CD4-positive, alpha-beta T cell treated with Interleukin-15 for 4 hours (primary cell): ENCODE measurements around the gene MS4A12.
"Not testable (repeated sequence)": the region's sequence is repeated elsewhere in the genome, so short reads cannot be mapped to it uniquely, and the experiment has no call there.

Experiments used
- DNase-seq: peaks from one replicate; pipeline ENCODE4 v3.0.0-alpha.2; 2020; ENCODE audit warnings: low spot score

Gene MS4A12

DNA sequence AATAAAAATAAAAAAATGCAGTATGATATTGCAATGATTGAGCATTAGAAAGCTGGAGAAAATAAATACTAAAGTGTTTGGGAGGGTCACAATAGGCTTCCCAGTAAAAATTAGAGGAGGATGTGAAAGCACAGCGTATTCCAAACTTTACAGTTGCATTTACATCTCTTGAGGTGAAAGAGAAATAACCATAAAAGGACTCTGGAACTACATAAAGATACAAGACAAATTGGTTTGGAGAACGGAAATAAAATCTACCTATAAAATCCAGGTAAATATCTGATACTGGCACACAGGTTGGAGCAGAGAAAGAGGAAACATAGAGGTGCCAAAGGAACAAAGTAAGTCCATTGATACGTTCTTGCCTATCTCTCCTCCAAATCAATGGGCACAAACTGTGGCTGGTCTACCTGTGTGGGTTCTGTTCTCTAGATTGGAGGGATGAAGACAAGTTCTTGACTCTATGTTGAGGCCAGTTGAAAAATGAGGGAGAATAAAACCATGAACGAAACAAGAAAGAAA, at the start of gene MS4A12:
MS4A12 (plus strand) TSS at position 291 of the 522 bp plus-strand sequence. CDS start 4,541 bp downstream, outside the sequence.
- DNase-seq = no peak

DNA sequence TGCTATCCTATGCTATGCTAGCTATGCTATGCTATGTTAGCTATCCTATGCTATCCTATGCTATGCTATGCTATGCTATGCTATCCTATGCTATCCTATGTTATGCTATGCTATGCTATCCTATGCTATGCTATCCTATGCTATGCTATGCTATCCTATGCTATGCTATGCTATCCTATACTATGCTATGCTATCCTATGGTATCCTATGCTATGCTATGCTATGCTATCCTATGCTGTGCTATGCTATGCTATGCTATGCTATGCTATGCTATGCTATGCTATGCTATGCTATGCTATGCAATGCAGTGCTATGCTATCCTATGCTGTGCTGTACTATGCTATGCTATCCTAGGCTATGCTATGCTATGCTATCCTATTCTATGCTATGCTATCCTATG, 45.5 kb upstream of the MS4A12 start:
- no peak for DNase-seq

DNA sequence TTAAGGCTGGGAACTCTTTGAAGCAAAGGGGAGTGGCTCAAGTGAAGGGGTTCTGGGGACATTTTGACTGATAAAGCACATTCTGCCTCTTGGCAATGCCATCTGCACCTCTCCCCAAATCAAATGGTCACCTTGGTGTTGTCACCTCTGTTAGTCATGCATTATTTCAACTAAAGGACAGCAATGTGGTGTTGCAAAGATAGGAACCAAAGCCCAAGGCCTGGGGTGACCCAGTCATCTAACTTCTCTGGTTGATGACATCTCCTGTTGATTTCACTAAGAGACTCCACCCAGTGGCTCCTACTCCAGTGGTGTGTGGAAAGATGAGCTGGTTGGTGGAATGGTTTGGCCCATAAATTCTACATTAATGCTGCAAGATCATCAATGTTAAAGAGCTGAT, 44.7 kb upstream of the MS4A12 start:
- DNase-seq = no peak

DNA sequence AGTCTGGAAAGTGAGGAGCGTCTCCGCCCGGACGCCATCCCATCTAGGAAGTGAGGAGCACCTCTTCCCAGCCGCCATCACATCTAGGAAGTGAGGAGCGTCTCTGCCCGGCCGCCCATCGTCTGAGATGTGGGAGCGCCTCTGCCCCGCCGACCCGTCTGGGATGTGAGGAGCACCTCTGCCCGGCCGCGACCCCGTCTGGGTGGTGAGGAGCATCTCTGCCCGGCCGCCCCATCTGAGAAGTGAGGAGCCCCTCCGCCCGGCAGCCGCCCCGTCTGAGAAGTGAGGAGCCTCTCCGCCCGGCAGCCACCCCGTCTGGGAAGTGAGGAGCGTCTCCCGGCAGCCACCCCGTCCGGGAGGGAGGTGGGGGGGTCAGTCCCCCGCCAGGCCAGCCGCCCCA, 41.4 kb upstream of the MS4A12 start:
- DNase-seq = not testable (repeated sequence)

GRCh38 chr11:60454212-60454611, 38.4 kb upstream of the MS4A12 start:
- no peak for DNase-seq

GRCh38 chr11:60455531-60456042, 37.0 kb upstream of the MS4A12 start, which contains the start of gene MS4A1:
TSS of gene MS4A1 (plus strand) at chr11:60455847. CDS start at chr11:60462375, 6,528 bp downstream.
- peak; percentile 16 for DNase-seq

DNA sequence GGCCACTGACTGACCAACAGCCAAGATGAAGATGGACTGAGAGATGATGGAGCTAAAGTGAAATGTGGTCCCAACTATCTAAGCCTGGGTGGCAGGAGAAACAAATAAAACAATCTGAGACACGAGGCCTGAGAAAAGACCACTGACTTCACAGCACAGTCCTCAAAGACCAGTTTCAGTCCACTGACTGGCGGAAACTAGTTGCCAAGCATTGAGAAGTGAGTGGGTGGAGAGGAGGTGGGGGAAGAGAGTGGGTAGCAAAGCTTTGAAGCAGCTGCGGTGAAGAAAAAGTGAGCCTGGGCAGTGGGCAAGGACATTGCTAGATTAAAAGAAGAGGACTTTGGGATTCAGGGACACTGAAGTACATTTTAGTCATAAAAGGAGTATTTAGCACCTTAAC, 35.0 kb upstream of the MS4A12 start:
- no peak for DNase-seq

DNA sequence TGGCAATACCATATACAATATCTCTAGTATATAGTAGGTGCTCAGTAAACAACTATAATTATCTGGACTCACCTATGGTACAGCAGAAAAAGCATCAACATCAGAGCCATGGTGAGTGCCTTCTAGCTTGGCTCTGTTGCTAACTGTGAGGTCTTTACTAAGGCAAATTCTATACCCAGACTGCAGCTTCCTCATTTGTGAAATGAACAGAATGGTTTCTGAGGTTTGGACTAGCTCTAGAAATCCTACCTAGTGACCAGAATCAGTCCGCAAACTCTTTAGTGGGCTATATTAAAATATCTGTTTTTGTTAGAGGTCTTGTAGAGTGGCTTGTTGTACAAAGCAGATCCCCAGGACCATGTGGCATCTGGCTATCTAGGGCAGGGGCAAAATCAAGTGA, 33.2 kb upstream of the MS4A12 start:
- no peak for DNase-seq

GRCh38 chr11:60468829-60469228, 23.7 kb upstream of the MS4A12 start:
- no peak for DNase-seq

DNA sequence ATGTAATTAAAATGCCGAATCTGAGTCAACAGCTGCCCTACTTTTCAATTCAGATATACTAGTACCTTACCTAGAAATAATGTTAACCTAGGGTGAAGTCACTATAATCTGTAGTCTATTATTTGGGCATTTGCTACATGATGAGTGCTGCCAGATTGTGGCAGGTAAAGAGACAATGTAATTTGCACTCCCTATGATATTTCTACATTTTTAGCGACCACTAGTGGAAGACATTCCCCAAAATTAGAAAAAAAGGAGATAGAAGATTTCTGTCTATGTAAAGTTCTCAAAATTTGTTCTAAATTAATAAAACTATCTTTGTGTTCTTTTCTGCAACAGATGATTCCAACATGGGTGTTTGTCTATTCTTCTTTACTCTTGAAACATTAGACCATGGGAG, 22.9 kb upstream of the MS4A12 start:
- DNase-seq = no peak

- DNase-seq = no peak
Measured at GRCh38 chr11:60477035-60477445, 15.5 kb upstream of the MS4A12 start.

- DNase-seq = no peak
Measured at GRCh38 chr11:60482361-60482760, 10.2 kb upstream of the MS4A12 start.

DNA sequence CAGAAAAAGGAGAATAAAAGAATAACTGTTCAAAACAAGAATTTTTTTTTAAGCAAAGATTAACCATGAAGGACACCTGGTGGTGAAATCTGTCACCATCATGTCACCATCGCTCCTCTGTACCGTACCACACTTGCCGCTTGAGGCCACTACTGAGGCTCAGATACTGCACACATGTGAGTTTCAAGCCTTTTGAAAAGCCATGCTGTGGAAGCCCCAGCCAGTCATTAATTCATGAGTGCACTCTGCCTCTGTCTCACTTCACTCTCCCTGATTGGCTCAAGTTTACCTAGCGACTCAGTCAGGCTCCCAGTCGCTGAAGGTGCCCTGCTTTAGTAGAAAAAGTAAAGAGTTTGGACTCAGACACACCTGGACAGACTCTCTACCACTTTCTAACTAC, 6.6 kb upstream of the MS4A12 start:
- DNase-seq = no peak

GRCh38 chr11:60493454-60493853, 876 bp downstream of the MS4A12 start:
- DNase-seq = no peak

DNA sequence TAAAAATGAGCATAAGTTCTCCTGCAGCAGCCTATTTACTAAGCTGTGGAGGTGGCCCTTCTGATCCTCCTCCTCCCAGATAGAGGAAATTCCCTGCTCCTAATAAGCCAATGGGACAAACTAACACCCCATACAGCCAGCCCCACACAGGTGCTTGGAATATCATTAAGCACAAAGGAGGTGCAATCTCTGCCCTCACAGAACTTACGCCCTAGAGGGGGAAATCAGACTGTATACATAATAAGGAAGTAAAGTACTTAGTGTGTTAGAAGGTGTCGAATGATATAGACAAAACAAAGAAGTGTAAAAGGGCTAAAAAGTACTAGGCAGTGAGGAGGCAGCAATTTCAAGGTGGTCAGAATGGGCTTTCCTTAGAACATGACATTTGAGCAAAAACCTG, 5.8 kb downstream of the MS4A12 start:
- no peak for DNase-seq

- no peak for DNase-seq
Measured at GRCh38 chr11:60498853-60499252, 6.3 kb downstream of the MS4A12 start.

DNA sequence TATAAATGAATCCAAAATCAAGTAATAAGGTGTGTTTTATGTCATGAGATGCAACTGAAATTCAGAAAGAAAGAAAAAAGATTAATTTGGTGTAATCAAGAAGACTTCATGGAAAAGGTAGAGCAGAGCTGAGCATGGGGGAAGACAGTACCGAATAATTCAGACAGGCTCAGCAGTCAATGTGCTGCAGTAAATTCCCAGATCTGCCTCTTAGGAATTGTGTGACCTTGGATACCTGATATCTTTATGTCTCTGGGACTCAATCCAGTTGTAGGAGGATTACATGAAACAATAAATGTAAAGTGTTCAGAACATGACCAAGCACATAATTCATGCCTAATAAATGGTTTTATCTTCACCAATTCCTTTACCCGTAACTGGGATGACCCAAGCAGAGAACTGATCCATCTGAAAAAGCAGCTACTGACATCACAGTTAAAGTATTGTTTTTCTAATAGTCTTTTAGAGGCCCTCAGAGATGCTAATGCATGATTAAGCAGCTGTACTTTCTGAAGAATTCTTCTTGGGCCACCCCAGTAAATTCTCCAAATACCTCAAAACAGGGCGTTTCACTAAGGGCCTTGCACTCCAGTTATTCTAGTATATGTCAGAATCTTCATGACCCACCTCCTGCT, 7.8 kb downstream of the MS4A12 start:
- no peak for DNase-seq

DNA sequence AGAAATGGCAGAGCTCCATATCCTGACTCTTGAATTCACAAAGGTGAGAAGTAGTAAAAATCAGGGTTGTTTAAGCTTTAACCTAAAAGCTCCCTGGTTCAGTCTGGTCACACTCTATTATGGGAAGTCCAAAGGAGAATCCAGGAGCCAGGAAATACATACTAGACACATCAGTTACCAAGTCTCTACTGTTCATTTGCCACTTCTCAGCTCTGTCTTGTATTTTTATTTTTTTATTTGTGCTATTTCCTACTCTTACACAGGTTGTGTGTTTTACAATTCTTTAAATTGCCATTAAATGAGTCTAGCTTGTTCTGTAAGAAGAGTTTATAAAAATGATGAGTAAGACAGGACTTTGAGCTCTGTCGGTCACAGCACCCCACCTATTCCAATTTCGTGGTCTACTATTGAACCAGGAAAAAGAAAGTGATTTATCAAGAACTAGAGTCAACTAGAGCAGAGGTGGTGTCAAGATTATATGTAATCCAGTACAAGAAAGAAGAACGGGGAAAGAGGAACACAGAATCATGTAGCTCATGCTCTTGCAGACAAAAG, 9.7 kb downstream of the MS4A12 start:
- DNase-seq = no peak

DNA sequence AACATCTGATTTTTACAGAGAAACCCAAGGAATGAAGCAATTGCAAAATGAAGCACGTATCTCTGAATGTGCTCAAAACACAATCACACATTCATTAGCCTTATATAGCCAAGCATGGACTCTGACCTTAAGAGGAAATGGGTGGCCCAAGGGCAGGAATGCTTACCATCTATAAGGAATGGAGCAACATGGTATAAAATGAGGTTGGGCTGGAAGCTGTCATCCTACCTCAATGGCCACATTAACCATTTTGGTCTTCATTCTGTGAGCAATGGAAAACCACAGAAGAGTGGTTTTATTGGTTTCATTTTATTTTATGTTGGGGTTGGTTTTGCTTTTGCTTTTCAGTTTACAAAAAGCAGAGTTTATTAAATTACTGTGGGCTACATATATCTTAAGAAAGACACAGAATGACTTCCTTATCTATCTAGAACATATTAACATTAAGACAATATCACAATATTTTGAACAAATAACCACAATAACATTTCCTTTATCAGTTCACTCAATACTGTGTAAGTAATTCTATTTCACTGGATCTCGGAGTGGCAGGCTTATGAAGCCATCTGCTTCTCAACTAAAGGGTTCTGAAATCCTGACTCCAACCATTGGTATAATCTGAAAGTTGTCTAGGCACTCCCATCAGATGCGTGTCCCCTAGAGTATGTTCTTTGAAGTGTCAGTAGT, 11.8 kb downstream of the MS4A12 start:
- no peak for DNase-seq

DNA sequence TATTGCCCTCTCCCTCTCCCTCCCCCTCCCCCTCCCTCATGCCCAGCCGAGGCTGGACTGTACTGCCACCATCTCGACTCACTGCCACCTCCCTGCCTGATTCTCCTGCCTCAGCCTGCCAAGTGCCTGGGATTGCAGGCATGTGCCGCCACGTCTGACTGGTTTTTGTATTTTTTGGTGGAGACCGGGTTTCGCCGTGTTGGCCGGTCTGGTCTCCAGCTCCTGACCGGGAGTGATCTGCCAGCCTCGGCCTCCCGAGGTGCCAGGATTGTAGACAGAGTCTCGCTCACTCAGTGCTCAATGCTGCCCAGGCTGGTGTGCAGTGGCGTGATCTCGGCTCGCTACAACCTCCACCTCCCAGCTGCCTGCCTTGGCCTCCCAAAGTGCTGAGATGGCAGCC, 17.0 kb downstream of the MS4A12 start:
- DNase-seq = not testable (repeated sequence)

- not testable (repeated sequence) for DNase-seq
Measured at GRCh38 chr11:60510209-60510608, 17.6 kb downstream of the MS4A12 start.

DNA sequence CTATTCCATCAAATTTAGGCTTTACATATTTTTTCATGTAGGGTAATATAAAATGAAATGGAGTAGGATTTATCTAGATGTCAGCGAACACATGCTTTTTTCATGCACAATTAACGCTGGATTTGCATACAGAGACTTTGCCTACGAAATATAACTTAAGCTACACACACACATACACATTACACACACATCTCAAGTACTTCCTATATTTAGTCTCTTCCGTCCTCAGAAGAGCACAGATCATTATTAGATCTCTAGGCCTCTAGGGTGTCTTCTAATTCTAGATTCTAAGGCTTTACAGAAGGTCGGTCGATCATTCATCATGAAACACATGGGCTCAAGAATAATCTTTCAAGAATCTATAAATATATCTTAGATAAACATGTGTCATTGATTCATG, 18.8 kb downstream of the MS4A12 start:
- no peak for DNase-seq

DNA sequence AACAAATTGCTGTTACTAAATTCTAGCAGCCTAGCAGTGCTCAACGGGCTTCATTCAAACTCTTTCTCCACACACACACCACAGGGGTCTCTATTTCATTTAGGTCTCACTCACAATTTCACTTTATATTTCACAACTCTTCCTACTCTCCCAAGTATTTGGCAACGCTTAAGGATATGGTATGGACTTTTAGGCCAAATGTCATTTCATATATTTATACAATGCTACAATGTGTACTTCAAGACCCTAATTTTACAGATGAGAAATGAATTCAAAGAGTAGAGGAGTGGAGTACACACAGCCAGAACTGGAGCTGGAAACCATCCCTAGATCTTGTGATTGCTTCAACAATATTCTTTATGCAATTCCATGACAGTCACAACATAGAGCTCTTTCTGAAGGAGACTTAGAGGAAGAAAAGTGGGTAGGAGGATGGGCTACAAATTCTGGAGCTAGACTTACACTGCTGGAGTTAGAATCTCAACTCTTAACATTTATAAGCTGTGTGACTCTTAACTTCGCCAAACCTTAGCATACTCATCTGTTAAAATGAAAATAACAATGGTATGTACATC, 20.2 kb downstream of the MS4A12 start:
- no peak for DNase-seq
